Suprapubic skin (tissue), 4 donors: Measurements from ENCODE around the gene PHF21A. TPM values are rescaled to one million over a fixed set of nuclear protein-coding genes. Genes with fewer than 3 reads are reported as not detected.

ENCODE experiments used
- DNase-seq, 2 donors: peaks; one replicate each; pipeline ENCODE4 v3.0.0-alpha.2; 2019; ENCODE audit warnings: low spot score in 2 of 2
- H3K27ac ChIP-seq: fragments of 200-600 bp; sonication (generic); one replicate; pipeline ENCODE4 v1.5.1; 2019
- H3K27me3 ChIP-seq: fragments of 200-600 bp; sonication (generic); one replicate; pipeline ENCODE4 v1.5.1; 2019
- H3K36me3 ChIP-seq: fragments of 200-600 bp; sonication (generic); one replicate; pipeline ENCODE4 v1.5.1; 2019
- H3K4me1 ChIP-seq: fragments of 200-600 bp; sonication (generic); one replicate; pipeline ENCODE4 v1.5.1; 2019
- H3K4me3 ChIP-seq: fragments of 200-600 bp; sonication (generic); one replicate; pipeline ENCODE4 v1.5.1; 2019; ENCODE audit warnings: mild to moderate bottlenecking
- H3K9me3 ChIP-seq: fragments of 200-600 bp; sonication (generic); one replicate; pipeline ENCODE4 v1.5.1; 2019
- EP300 ChIP-seq: sonication (generic); formaldehyde crosslinking; IDR thresholded peaks from one replicate; pipeline ENCODE4 v1.6.1; 2017; ENCODE audit warnings: antibody characterized with exemption
- POLR2A ChIP-seq, 2 donors: fragments of 450-650 bp; IDR thresholded peaks; one replicate each; pipeline ENCODE4 v1.6.1; 2017; ENCODE audit warnings: antibody characterized with exemption in 2 of 2, mild to moderate bottlenecking in 2 of 2, moderate library complexity in 2 of 2
- POLR2AphosphoS5 ChIP-seq, 3 donors: sonication (generic); formaldehyde crosslinking; IDR thresholded peaks; one replicate each; pipeline ENCODE4 v1.6.1; 2017; ENCODE audit warnings: antibody characterized with exemption in 3 of 3
- WGBS: methylation state at CpG from one replicate; pipeline ENCODE4 v1.1.5; 2018; 5-methylcytosine and 5-hydroxymethylcytosine counted together
- total RNA-seq, 4 donors: library from RNA; depleted of rRNA; stranded (reverse); fragments of >200 nt; gene quantifications; one replicate each; pipeline ENCODE4 v1.1.0, GENCODE V29; 2016
- TF ChIP-seq, protein P1 (sequence below), 2 donors: fragments of 200-600 bp in 1 of 2; fragments of 450-650 bp in 1 of 2; sonication (generic) in 1 of 2; IDR thresholded peaks; one replicate each; pipeline ENCODE4 v1.5.1; 2016 to 2019; ENCODE audit warnings: antibody characterized with exemption in 2 of 2, mild to moderate bottlenecking in 1 of 2, moderate library complexity in 1 of 2

Gene PHF21A
- total RNA-seq, 4 donors from 2014 or later: 15.1 to 89.2 (median 26.6) TPM

DNA sequence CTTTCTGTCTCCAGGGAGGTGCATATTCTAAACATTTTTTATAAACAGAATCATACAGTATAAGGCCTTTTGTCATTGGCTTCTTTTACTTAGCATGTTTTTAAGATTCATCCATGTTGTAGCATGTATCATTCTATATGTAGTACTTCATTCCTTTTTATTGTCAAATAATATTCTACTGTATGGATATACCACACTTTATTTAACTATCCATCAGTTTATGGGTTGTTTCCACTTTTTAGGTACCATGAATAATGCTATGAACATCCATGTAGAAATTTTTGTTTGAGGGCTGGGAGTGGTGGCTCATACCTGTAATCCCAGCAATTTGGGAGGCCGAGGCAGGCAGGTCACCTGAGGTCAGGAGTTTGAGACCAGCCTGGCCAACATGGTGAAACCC, 73.1 kb downstream of the PHF21A start:
- WGBS: 96% methylated on average over 1 of the region's 1 CpG
- H3K4me3 ChIP-seq: no peak overlapping the region
- H3K27me3 ChIP-seq: no peaks in the 10 kb centered on the region
- H3K4me1 ChIP-seq: peaks cover 26% of the 10 kb centered on the region
- no peaks in the 10 kb centered on the region for H3K36me3 ChIP-seq
- no peaks in the 10 kb centered on the region for H3K9me3 ChIP-seq
- TF ChIP-seq POLR2AphosphoS5 (IDR thresholded peaks at IDR 0.05) (no peak), POLR2A (IDR thresholded peaks at IDR 0.05) (no peak), EP300 (no peak)
- TF ChIP-seq, protein P1, sequence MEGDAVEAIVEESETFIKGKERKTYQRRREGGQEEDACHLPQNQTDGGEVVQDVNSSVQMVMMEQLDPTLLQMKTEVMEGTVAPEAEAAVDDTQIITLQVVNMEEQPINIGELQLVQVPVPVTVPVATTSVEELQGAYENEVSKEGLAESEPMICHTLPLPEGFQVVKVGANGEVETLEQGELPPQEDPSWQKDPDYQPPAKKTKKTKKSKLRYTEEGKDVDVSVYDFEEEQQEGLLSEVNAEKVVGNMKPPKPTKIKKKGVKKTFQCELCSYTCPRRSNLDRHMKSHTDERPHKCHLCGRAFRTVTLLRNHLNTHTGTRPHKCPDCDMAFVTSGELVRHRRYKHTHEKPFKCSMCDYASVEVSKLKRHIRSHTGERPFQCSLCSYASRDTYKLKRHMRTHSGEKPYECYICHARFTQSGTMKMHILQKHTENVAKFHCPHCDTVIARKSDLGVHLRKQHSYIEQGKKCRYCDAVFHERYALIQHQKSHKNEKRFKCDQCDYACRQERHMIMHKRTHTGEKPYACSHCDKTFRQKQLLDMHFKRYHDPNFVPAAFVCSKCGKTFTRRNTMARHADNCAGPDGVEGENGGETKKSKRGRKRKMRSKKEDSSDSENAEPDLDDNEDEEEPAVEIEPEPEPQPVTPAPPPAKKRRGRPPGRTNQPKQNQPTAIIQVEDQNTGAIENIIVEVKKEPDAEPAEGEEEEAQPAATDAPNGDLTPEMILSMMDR (IDR thresholded peaks at IDR 0.05): no peak
- DNase-seq: no peak
- H3K27ac ChIP-seq: no peak overlapping the region

DNA sequence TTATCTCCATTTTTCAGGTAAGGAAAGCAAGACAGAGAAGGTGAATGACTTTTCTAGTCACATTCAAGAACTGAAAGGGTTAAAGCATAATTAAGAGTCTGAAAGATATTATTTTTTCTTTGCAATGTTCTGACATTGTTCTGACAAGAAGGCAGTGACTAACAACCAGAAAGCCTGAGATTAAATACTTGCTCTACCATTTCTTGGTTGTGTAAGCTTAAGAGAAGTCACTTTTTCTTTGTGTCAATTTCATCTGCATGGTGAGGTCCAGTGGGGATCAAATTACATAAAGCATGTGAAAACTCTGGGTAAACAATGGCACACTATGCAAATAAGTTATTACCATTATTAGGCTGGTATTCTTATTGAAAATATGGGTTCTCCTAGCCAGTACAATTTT, 73.7 kb downstream of the PHF21A start:
- Histone ChIP-seq H3K27ac (no peak overlapping the region), H3K36me3 (no peaks in the 10 kb centered on the region), H3K4me3 (no peak overlapping the region), H3K9me3 (no peaks in the 10 kb centered on the region), H3K27me3 (no peaks in the 10 kb centered on the region), H3K4me1 (peaks cover 26% of the 10 kb centered on the region)
- TF ChIP-seq, protein P1 (IDR thresholded peaks at IDR 0.05): no peak
- TF ChIP-seq EP300: no peak
- no peak for TF ChIP-seq POLR2AphosphoS5 (IDR thresholded peaks at IDR 0.05)
- no peak for TF ChIP-seq POLR2A (IDR thresholded peaks at IDR 0.05)
- DNase-seq: no peak

DNA sequence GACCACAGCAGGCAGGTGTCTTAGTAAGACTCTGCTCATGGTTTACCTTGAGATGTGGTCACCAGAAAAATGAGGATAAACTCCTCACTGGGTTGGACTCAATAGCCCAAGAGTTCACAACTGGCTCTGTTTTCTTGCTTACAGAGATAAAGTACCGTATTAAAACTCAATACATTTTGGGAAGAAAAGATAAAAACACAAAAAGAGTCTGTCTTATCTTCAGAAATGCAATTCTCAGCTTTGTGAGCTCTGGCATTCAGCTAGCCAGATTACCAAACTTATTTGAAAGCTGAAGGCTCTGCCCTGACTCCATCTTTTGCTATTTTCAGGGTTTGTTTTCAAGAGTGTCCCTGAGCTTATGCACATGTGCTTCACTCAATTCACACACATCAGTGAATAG, 75.4 kb downstream of the PHF21A start:
- no peaks in the 10 kb centered on the region for H3K9me3 ChIP-seq
- 100% methylated on average over 1 of the region's 1 CpG for WGBS
- TF ChIP-seq, protein P1 (IDR thresholded peaks at IDR 0.05): no peak
- no peak for TF ChIP-seq POLR2AphosphoS5 (IDR thresholded peaks at IDR 0.05)
- TF ChIP-seq EP300: no peak
- no peak for TF ChIP-seq POLR2A (IDR thresholded peaks at IDR 0.05)
- no peaks in the 10 kb centered on the region for H3K27me3 ChIP-seq
- H3K27ac ChIP-seq: no peak overlapping the region
- H3K4me3 ChIP-seq: no peak overlapping the region
- no peaks in the 10 kb centered on the region for H3K36me3 ChIP-seq
- peaks cover 21% of the 10 kb centered on the region for H3K4me1 ChIP-seq
- no peak for DNase-seq

DNA sequence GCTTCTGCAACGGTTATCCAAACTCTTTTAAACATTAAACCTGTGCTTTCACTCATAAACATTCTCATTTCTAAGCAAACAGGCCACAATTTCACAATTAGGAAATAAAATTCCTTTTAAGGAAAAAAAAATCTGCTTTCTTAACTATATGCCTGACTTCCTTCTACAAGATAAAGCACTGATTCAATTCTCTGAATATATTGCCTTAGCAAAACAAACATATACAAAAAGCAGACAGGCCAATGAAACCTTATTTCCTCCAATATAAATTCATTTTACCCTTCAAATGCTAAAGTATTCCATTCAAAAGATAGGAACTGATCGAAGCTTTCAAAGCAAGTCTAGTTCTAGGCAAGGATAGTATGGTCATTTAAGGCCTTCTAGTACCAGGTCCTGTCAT, 76.7 kb downstream of the PHF21A start:
- 94% methylated on average over 2 of the region's 2 CpGs for WGBS
- Histone ChIP-seq H3K27ac (no peak overlapping the region), H3K4me1 (peaks cover 21% of the 10 kb centered on the region), H3K4me3 (no peak overlapping the region), H3K36me3 (no peaks in the 10 kb centered on the region), H3K9me3 (no peaks in the 10 kb centered on the region), H3K27me3 (no peaks in the 10 kb centered on the region)
- no peak for DNase-seq
- TF ChIP-seq POLR2AphosphoS5 (IDR thresholded peaks at IDR 0.05): no peak
- no peak for TF ChIP-seq EP300
- no peak for TF ChIP-seq POLR2A (IDR thresholded peaks at IDR 0.05)
- TF ChIP-seq, protein P1 (IDR thresholded peaks at IDR 0.05): no peak

DNA sequence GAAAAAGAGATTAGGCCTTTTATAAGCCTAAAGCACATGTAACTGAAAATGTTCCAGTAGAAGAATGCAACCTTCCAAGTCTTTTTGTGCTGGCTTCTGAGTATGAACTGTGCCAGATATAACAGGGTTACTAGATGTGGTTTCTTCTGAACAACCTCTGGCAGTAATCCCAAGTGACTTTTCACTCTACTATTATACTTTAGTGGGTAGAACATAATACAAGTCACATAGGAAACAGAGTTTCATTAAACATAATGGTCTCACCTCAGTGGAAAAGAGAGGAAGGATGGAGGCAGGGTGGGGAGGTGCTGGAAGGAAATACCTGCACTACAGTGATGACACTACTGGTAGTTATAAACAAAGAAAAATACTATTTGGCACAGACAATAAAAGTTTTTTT, 81.3 kb downstream of the PHF21A start:
- H3K27ac ChIP-seq: no peak overlapping the region
- no peaks in the 10 kb centered on the region for H3K9me3 ChIP-seq

More for the DNA sequence above, 81.3 kb downstream of the PHF21A start:
- no peak for DNase-seq
- H3K4me3 ChIP-seq: no peak overlapping the region
- H3K27me3 ChIP-seq: no peaks in the 10 kb centered on the region
- H3K4me1 ChIP-seq: peaks cover 19% of the 10 kb centered on the region
- H3K36me3 ChIP-seq: no peaks in the 10 kb centered on the region
- TF ChIP-seq POLR2A (IDR thresholded peaks at IDR 0.05) (no peak), POLR2AphosphoS5 (IDR thresholded peaks at IDR 0.05) (no peak), EP300 (no peak)
- TF ChIP-seq, protein P1 (IDR thresholded peaks at IDR 0.05): no peak
